OCI-M1 (cell line): ENCODE data around the gene ESPNL.

Experiments
- DNase-seq: peaks from one replicate; lab custom pipeline; 2025; lab: John Stamatoyannopoulos, UW

Gene ESPNL

GRCh38 chr2:238141541-238142318, 41.6 kb downstream of the ESPNL start:
- no peak for DNase-seq

- DNase-seq, result no peak
Measured at GRCh38 chr2:238142382-238143205, 42.5 kb downstream of the ESPNL start.

GRCh38 chr2:238143239-238143951, 43.3 kb downstream of the ESPNL start:
- no peak for DNase-seq

- no peak for DNase-seq
Measured at GRCh38 chr2:238144262-238144661, 44.1 kb downstream of the ESPNL start.

- DNase-seq, result no peak
Measured at GRCh38 chr2:238145046-238145445, 44.9 kb downstream of the ESPNL start.

- DNase-seq, result no peak
Measured at GRCh38 chr2:238145851-238146250, 45.7 kb downstream of the ESPNL start.

- peak; percentile 10 for DNase-seq
Measured at GRCh38 chr2:238146884-238147544, 46.9 kb downstream of the ESPNL start.

GRCh38 chr2:238148981-238149380, 48.8 kb downstream of the ESPNL start:
- DNase-seq, result no peak

GRCh38 chr2:238149841-238150572, 49.9 kb downstream of the ESPNL start:
- no peak for DNase-seq

- DNase-seq, result no peak
Measured at GRCh38 chr2:238150686-238151085, 50.5 kb downstream of the ESPNL start.

GRCh38 chr2:238151205-238151604, 51.1 kb downstream of the ESPNL start:
- no peak for DNase-seq

GRCh38 chr2:238151628-238152235, 51.6 kb downstream of the ESPNL start:
- DNase-seq, result no peak

GRCh38 chr2:238152771-238153688, 52.9 kb downstream of the ESPNL start:
- DNase-seq, result no peak

GRCh38 chr2:238154570-238154969, 54.4 kb downstream of the ESPNL start:
- DNase-seq, result no peak

- no peak for DNase-seq
Measured at GRCh38 chr2:238155051-238155760, 55.1 kb downstream of the ESPNL start.

GRCh38 chr2:238155761-238156694, 55.9 kb downstream of the ESPNL start:
- no peak for DNase-seq

GRCh38 chr2:238157506-238158017, 57.4 kb downstream of the ESPNL start:
- no peak for DNase-seq

- DNase-seq, result no peak
Measured at GRCh38 chr2:238158018-238158508, 57.9 kb downstream of the ESPNL start.
